Measurements from ENCODE around the gene CEP170B. TPM values are rescaled to one million over a fixed set of nuclear protein-coding genes. Genes with fewer than 3 reads are reported as not detected.
A peak's percentile ranks its signal among the peaks of the same experiment; 100 is the strongest.
"Not testable (repeated sequence)": the region's sequence is repeated elsewhere in the genome, so short reads cannot be mapped to it uniquely, and the experiment has no call there.

The CEP170B gene
- total and polyA plus RNA-seq, 2 donors, result 0.90 to 8.3 TPM

GRCh38 chr14:104822821-104823615 lies 42.0 kb upstream of the CEP170B start:
- Histone ChIP-seq H3K9me3 (ENCODE audit: control insufficient read depth in 2 of 2, insufficient read depth in 1 of 2, low read length in 1 of 2) (peaks cover 0 to 10% of the 10 kb centered on the region in 2 donors), H3K27ac (ENCODE audit: low read depth in 1 of 2, low read length in 1 of 2) (no peak overlapping the region), H3K4me3 (ENCODE audit: low read length in 2 of 2) (no peak overlapping the region), H3K36me3 (ENCODE audit: control insufficient read depth in 2 of 2, insufficient read depth in 2 of 2, low read length in 1 of 2) (no peaks in the 10 kb centered on the region), H3K27me3 (ENCODE audit: control insufficient read depth in 2 of 2, insufficient read depth in 1 of 2, low read length in 1 of 2) (peaks cover 20 to 35% of the 10 kb centered on the region in 2 donors), H3K4me1 (ENCODE audit: control insufficient read depth in 2 of 2, insufficient read depth in 2 of 2, low read length in 2 of 2) (peaks cover 0 to 19% of the 10 kb centered on the region in 2 donors)
- DNase-seq (ENCODE audit: low read depth in 6 of 9, low spot score in 9 of 9), result no peak
- whole genome bisulfite sequencing, result 92% methylated on average over 22 of the region's 22 CpGs

GRCh38 chr14:104824353-104824997 lies 40.6 kb upstream of the CEP170B start:
- Histone ChIP-seq H3K27ac (ENCODE audit: low read depth in 1 of 2, low read length in 1 of 2) (no peak overlapping the region), H3K27me3 (ENCODE audit: control insufficient read depth in 2 of 2, insufficient read depth in 1 of 2, low read length in 1 of 2) (peaks cover 20 to 44% of the 10 kb centered on the region in 2 donors), H3K36me3 (ENCODE audit: control insufficient read depth in 2 of 2, insufficient read depth in 2 of 2, low read length in 1 of 2) (no peaks in the 10 kb centered on the region), H3K9me3 (ENCODE audit: control insufficient read depth in 2 of 2, insufficient read depth in 1 of 2, low read length in 1 of 2) (peaks cover 0 to 10% of the 10 kb centered on the region in 2 donors), H3K4me1 (ENCODE audit: control insufficient read depth in 2 of 2, insufficient read depth in 2 of 2, low read length in 2 of 2) (peaks cover 0 to 19% of the 10 kb centered on the region in 2 donors), H3K4me3 (ENCODE audit: low read length in 2 of 2) (no peak overlapping the region)
- DNase-seq (ENCODE audit: low read depth in 6 of 9, low spot score in 9 of 9), result no peak
- 96% methylated on average over 2 of the region's 2 CpGs for WGBS

DNA sequence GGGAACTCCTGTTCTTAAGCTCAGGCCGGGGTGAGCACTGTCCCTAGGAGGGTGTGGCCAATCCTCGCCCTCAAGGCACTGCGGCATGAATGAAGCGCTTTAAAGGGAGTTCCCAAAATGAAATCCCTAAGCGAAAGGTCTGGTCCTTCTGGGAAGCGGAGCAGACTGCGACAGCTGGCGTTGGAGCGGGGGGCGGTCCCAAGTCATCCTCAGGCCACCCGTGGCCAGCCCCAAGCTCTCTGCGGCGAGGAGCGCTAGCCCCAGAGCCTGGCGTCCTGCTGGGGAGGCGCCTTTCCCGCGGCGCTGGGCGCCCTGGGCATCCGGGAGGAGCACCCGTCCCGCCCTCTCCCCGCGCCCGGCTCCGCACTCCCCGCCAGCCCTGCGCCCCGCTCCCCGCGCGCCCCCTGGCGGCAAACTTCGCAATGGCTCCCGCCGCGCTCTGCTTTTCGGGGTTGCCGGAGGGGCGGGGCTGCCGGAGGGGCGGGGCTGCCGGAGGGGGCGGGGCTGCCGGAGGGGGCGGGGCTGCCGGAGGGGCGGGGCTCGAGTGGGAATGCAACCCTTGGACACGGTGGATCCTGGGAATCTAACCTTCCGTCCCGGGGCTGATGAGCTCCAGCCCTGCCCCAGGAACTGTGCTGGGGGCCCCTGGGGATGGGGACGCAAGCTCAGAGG lies 38.7 kb upstream of the CEP170B start:
- Histone ChIP-seq H3K27ac (ENCODE audit: low read depth in 1 of 2, low read length in 1 of 2) (no peak overlapping the region), H3K36me3 (ENCODE audit: control insufficient read depth in 2 of 2, insufficient read depth in 2 of 2, low read length in 1 of 2) (no peaks in the 10 kb centered on the region), H3K4me1 (ENCODE audit: control insufficient read depth in 2 of 2, insufficient read depth in 2 of 2, low read length in 2 of 2) (peaks cover 0 to 19% of the 10 kb centered on the region in 2 donors), H3K4me3 (ENCODE audit: low read length in 2 of 2) (peak overlapping the region; percentile 35 to 36), H3K9me3 (ENCODE audit: control insufficient read depth in 2 of 2, insufficient read depth in 1 of 2, low read length in 1 of 2) (peaks cover 0 to 10% of the 10 kb centered on the region in 2 donors), H3K27me3 (ENCODE audit: control insufficient read depth in 2 of 2, insufficient read depth in 1 of 2, low read length in 1 of 2) (peaks cover 20 to 44% of the 10 kb centered on the region in 2 donors)
- peak; percentile 13 to 87 (median 67) for DNase-seq (ENCODE audit: low read depth in 6 of 9, low spot score in 9 of 9)
- WGBS, result 1% methylated on average over 53 of the region's 54 CpGs

GRCh38 chr14:104826861-104827176 lies 38.2 kb upstream of the CEP170B start:
- no peaks in the 10 kb centered on the region for H3K36me3 ChIP-seq (ENCODE audit: control insufficient read depth in 2 of 2, insufficient read depth in 2 of 2, low read length in 1 of 2)
- peaks cover 0 to 10% of the 10 kb centered on the region in 2 donors for H3K9me3 ChIP-seq (ENCODE audit: control insufficient read depth in 2 of 2, insufficient read depth in 1 of 2, low read length in 1 of 2)
- peak overlapping the region in 1 of 2 donors; percentile 36 for H3K4me3 ChIP-seq (ENCODE audit: low read length in 2 of 2)
- no peak for DNase-seq (ENCODE audit: low read depth in 6 of 9, low spot score in 9 of 9)
- H3K27me3 ChIP-seq (ENCODE audit: control insufficient read depth in 2 of 2, insufficient read depth in 1 of 2, low read length in 1 of 2), result peaks cover 20 to 44% of the 10 kb centered on the region in 2 donors
- 4% methylated on average over 27 of the region's 27 CpGs for WGBS
- peaks cover 0 to 19% of the 10 kb centered on the region in 2 donors for H3K4me1 ChIP-seq (ENCODE audit: control insufficient read depth in 2 of 2, insufficient read depth in 2 of 2, low read length in 2 of 2)
- no peak overlapping the region for H3K27ac ChIP-seq (ENCODE audit: low read depth in 1 of 2, low read length in 1 of 2)

DNA sequence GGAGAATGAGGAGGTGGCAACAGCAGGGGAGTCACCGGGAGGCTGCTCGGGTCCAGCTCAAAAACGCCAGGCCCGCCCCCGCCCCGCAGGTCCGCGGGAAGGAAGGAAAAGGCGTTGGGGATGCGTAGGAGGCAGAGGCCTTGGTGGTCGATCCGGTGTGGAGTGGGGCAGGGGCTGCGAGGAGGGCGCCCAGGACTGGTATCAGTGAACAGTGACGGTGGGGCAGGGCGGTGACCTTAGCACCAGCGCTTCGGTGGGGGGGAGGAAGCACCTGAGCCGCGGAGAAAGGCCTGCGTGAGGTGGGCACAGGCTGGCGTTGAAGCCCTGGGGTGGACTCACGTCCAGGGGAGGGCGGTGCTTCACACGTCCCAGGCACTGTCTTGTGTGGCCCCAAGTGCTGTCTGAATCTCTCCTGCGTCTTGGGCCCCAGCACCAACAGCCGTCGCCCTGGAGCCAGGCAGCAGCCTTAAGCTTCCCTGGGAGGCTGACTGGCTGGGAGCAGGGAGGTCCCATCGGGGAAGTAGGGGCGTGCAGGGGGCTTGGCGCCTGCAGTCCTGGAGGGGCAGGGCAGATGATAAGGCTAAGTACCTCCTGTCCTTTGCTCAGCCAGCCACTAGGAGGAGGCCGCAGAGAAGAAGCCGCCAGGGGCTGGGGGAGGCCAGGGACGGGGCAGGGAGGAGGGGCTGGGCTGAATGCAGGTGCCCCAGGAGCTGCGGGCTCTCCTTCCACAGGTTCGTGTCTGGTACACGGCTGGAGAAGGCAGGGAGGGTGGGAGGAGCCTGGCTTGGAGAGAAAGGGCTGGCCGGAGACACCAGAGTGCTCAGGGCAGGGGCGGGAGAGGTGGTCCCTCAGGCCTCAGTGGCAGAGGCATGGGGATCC lies 37.7 kb upstream of the CEP170B start:
- H3K27ac ChIP-seq (ENCODE audit: low read depth in 1 of 2, low read length in 1 of 2), result no peak overlapping the region
- 7% methylated on average over 39 of the region's 39 CpGs for WGBS
- peaks cover 20 to 44% of the 10 kb centered on the region in 2 donors for H3K27me3 ChIP-seq (ENCODE audit: control insufficient read depth in 2 of 2, insufficient read depth in 1 of 2, low read length in 1 of 2)
- no peaks in the 10 kb centered on the region for H3K36me3 ChIP-seq (ENCODE audit: control insufficient read depth in 2 of 2, insufficient read depth in 2 of 2, low read length in 1 of 2)
- peak in 2 of 9 donors; percentile 20 to 38 for DNase-seq (ENCODE audit: low read depth in 6 of 9, low spot score in 9 of 9)
- peaks cover 0 to 19% of the 10 kb centered on the region in 2 donors for H3K4me1 ChIP-seq (ENCODE audit: control insufficient read depth in 2 of 2, insufficient read depth in 2 of 2, low read length in 2 of 2)
- peaks cover 0 to 10% of the 10 kb centered on the region in 2 donors for H3K9me3 ChIP-seq (ENCODE audit: control insufficient read depth in 2 of 2, insufficient read depth in 1 of 2, low read length in 1 of 2)
- peak overlapping the region in 1 of 2 donors; percentile 36 for H3K4me3 ChIP-seq (ENCODE audit: low read length in 2 of 2)

DNA sequence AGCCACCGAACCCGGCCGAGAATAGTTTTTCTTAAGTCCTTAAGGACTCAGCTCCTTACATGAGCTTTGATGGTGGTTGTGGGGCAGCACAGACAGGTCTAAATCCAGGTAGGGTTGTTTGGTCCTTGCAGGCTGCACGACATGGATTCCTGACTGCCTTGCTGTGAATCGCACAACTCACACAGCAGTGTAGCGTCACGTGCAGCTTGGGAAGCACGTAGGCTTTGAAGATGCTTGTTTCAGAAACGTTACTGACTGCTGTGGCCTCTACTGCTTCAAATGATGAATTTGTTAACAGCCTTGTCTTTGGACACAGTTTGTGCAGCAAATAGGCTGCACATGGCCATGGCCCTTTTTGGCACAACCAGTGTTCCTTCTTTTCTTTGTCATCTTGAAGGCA lies 34.3 kb upstream of the CEP170B start:
- no peak for DNase-seq (ENCODE audit: low read depth in 6 of 9, low spot score in 9 of 9)
- Histone ChIP-seq H3K27ac (ENCODE audit: low read depth in 1 of 2, low read length in 1 of 2) (no peak overlapping the region), H3K4me1 (ENCODE audit: control insufficient read depth in 2 of 2, insufficient read depth in 2 of 2, low read length in 2 of 2) (peaks cover 0 to 16% of the 10 kb centered on the region in 2 donors), H3K9me3 (ENCODE audit: control insufficient read depth in 2 of 2, insufficient read depth in 1 of 2, low read length in 1 of 2) (peaks cover 0 to 1% of the 10 kb centered on the region in 2 donors), H3K27me3 (ENCODE audit: control insufficient read depth in 2 of 2, insufficient read depth in 1 of 2, low read length in 1 of 2) (peaks cover 15 to 30% of the 10 kb centered on the region in 2 donors), H3K4me3 (ENCODE audit: low read length in 2 of 2) (no peak overlapping the region), H3K36me3 (ENCODE audit: control insufficient read depth in 2 of 2, insufficient read depth in 2 of 2, low read length in 1 of 2) (no peaks in the 10 kb centered on the region)
- WGBS, result 88% methylated on average over 9 of the region's 9 CpGs

- H3K9me3 ChIP-seq (ENCODE audit: control insufficient read depth in 2 of 2, insufficient read depth in 1 of 2, low read length in 1 of 2); DNase-seq (ENCODE audit: low read depth in 6 of 9, low spot score in 9 of 9); H3K36me3 ChIP-seq (ENCODE audit: control insufficient read depth in 2 of 2, insufficient read depth in 2 of 2, low read length in 1 of 2); H3K4me3 ChIP-seq (ENCODE audit: low read length in 2 of 2); H3K27me3 ChIP-seq (ENCODE audit: control insufficient read depth in 2 of 2, insufficient read depth in 1 of 2, low read length in 1 of 2); H3K27ac ChIP-seq (ENCODE audit: low read depth in 1 of 2, low read length in 1 of 2); H3K4me1 ChIP-seq (ENCODE audit: control insufficient read depth in 2 of 2, insufficient read depth in 2 of 2, low read length in 2 of 2): not testable (repeated sequence)
- WGBS, result 97% methylated on average over 40 of the region's 41 CpGs
These were observed 28.7 kb upstream of the CEP170B start for GRCh38 chr14:104836171-104836935.

DNA sequence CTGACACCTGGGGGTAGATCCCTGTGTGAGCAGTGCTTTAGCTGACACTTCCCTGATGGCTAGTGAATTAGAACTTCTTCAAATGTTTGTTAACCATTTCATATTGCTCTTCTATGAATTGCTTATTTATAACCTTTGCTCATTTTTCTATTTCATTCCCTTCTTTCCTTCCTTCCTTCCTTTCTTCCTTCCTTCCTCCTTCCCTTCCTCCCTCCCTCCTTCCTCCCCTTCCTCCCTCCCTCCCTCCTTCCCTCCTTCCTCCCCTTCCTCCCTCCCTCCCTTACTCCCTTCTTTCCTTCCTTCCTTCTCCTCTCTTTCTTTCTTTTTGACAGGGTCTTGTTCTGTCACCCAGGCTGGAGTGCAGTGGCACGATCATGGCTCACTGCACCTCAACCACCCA lies 23.3 kb upstream of the CEP170B start:
- Histone ChIP-seq H3K4me3 (ENCODE audit: low read length in 2 of 2) (no peak overlapping the region), H3K27ac (ENCODE audit: low read depth in 1 of 2, low read length in 1 of 2) (no peak overlapping the region), H3K4me1 (ENCODE audit: control insufficient read depth in 2 of 2, insufficient read depth in 2 of 2, low read length in 2 of 2) (no peaks in the 10 kb centered on the region), H3K27me3 (ENCODE audit: control insufficient read depth in 2 of 2, insufficient read depth in 1 of 2, low read length in 1 of 2) (peaks cover 33 to 61% of the 10 kb centered on the region in 2 donors), H3K9me3 (ENCODE audit: control insufficient read depth in 2 of 2, insufficient read depth in 1 of 2, low read length in 1 of 2) (no peaks in the 10 kb centered on the region), H3K36me3 (ENCODE audit: control insufficient read depth in 2 of 2, insufficient read depth in 2 of 2, low read length in 1 of 2) (no peaks in the 10 kb centered on the region)
- DNase-seq (ENCODE audit: low read depth in 6 of 9, low spot score in 9 of 9), result no peak
- WGBS, result 87% methylated on average over 1 of the region's 1 CpG

Data from thymus (tissue), 11 donors.